Mesendoderm (in vitro differentiated cells): ENCODE measurements around the gene OR10G6.

ENCODE experiments used
- DNase-seq: peaks from one replicate; pipeline ENCODE4 v3.0.0; 2013
- H2AK5ac ChIP-seq: 2 replicates; pipeline ENCODE4 v1.6.1; 2013; ENCODE audit warnings: low read length, inconsistent platforms
- H2BK120ac ChIP-seq: 2 replicates; pipeline ENCODE4 v1.6.1; 2013; ENCODE audit warnings: low read depth, mild to moderate bottlenecking, low read length, moderate library complexity, mixed read lengths
- H2BK15ac ChIP-seq: replicated peaks from 2 replicates; pipeline ENCODE4 v1.6.1; 2013; ENCODE audit warnings: low read depth, mild to moderate bottlenecking, moderate library complexity
- H2BK5ac ChIP-seq: 2 replicates; pipeline ENCODE4 v1.6.1; 2013; ENCODE audit warnings: low read length, inconsistent platforms
- H3K18ac ChIP-seq: 2 replicates; pipeline ENCODE4 v1.6.1; 2013; ENCODE audit warnings: mild to moderate bottlenecking, low read length, mixed read lengths
- H3K23ac ChIP-seq: one replicate; pipeline ENCODE4 v1.6.1; 2013; ENCODE audit warnings: low read length
- H3K27ac ChIP-seq: 2 replicates; pipeline ENCODE4 v1.5.1; 2013; ENCODE audit warnings: low read depth, mild to moderate bottlenecking, inconsistent platforms, low read length, moderate library complexity
- H3K27me3 ChIP-seq: 2 replicates; pipeline ENCODE4 v1.6.1; 2013; ENCODE audit warnings: low read length, control low read depth, mild to moderate bottlenecking, inconsistent platforms; ENCODE audit not compliant: insufficient read depth, poor library complexity
- H3K36me3 ChIP-seq: 2 replicates; pipeline ENCODE4 v1.6.1; 2013; ENCODE audit warnings: low read length, inconsistent platforms; ENCODE audit not compliant: control insufficient read depth, insufficient read depth
- H3K4ac ChIP-seq: one replicate; pipeline ENCODE4 v1.6.1; 2013; ENCODE audit warnings: low read depth, mild to moderate bottlenecking, low read length, moderate library complexity
- H3K4me1 ChIP-seq: 2 replicates; pipeline ENCODE4 v1.6.1; 2013; ENCODE audit warnings: low read depth, low read length, inconsistent platforms; ENCODE audit not compliant: control insufficient read depth
- H3K4me2 ChIP-seq: 2 replicates; pipeline ENCODE4 v1.6.1; 2013; ENCODE audit warnings: low read length
- H3K4me3 ChIP-seq: 2 replicates; pipeline ENCODE4 v1.5.1; 2013; ENCODE audit warnings: mild to moderate bottlenecking, low read length
- H3K56ac ChIP-seq: one replicate; pipeline ENCODE4 v1.6.1; 2013; ENCODE audit warnings: low read length
- H3K79me1 ChIP-seq: 2 replicates; pipeline ENCODE4 v1.6.1; 2013; ENCODE audit warnings: low read length, inconsistent platforms
- H3K79me2 ChIP-seq: 2 replicates; pipeline ENCODE4 v1.6.1; 2013; ENCODE audit warnings: mild to moderate bottlenecking, low read length; ENCODE audit not compliant: control insufficient read depth, insufficient read depth
- H3K9ac ChIP-seq: 2 replicates; pipeline ENCODE4 v1.6.1; 2013; ENCODE audit warnings: low read length, inconsistent platforms
- H4K5ac ChIP-seq: one replicate; pipeline ENCODE4 v1.6.1; 2013; ENCODE audit warnings: low read length
- H4K8ac ChIP-seq: one replicate; pipeline ENCODE4 v1.6.1; 2013; ENCODE audit warnings: low read depth, mild to moderate bottlenecking, control low read depth, low read length, moderate library complexity
- WGBS: extraction: QIAGEN DNeasy Blood & Tissue Kit; methylation state at CpG from one replicate; pipeline ENCODE4 v1.1.7; 2013; ENCODE audit warnings: low lambda C conversion rate, missing lambda C conversion rate; ENCODE audit not compliant: insufficient coverage; ENCODE audit errors: extremely low coverage; 5-methylcytosine and 5-hydroxymethylcytosine counted together

OR10G6 gene

DNA sequence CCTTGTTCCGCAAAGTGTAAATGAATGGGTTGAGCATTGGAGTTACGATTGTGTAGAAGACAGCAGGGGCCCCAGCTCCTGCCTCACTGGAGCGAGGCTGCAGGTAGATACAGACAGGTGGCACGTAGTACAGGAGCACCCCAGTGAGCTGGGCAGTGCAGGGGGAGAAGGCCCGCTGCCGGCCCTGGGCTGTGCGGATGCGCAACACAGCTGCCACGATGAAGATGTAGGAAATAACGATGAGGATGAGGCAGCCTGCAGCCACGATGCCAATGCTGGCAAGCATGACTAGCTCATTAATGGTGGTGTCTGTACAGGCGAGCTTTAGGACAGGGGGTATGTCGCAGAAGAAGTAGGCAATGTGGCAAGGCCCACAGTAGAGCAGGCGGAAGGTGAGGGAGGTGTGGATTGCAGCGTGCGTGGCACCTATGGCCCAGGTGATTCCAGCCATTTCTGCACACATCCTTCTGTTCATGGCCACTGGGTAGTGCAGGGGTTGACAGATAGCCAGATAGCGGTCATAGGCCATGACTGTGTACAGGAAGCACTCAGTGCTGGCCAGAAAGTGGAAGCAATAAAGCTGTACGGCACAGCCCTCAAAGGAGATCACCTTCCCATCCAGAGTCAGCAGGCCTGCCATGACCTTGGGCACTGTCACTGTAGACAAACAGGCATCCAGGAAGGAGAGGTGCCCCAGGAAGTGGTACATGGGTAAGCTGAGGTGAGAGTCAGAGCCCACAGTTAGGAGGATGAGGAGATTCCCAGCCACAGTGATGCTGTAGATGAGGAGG, 18.0 kb downstream of the OR10G6 start:
- Histone ChIP-seq H3K4me2 (no peak overlapping the region), H3K36me3 (no peaks in the 10 kb centered on the region), H3K27ac (no peak overlapping the region), H3K79me1 (no peaks in the 10 kb centered on the region), H2AK5ac (peak overlapping the region; percentile 56), H2BK120ac (no peak overlapping the region), H2BK5ac (no peak overlapping the region), H2BK15ac (no peak overlapping the region), H3K4me1 (no peaks in the 10 kb centered on the region), H3K18ac (no peak overlapping the region), H3K9ac (no peak overlapping the region), H3K56ac (no peak overlapping the region), H3K27me3 (no peaks in the 10 kb centered on the region), H4K8ac (no peak overlapping the region), H4K5ac (no peak overlapping the region), H3K23ac (no peak overlapping the region), H3K79me2 (no peaks in the 10 kb centered on the region), H3K4ac (no peak overlapping the region), H3K4me3 (no peak overlapping the region)
- no peak for DNase-seq
- WGBS = no CpG with 5 or more reads among the region's 18 CpGs

DNA sequence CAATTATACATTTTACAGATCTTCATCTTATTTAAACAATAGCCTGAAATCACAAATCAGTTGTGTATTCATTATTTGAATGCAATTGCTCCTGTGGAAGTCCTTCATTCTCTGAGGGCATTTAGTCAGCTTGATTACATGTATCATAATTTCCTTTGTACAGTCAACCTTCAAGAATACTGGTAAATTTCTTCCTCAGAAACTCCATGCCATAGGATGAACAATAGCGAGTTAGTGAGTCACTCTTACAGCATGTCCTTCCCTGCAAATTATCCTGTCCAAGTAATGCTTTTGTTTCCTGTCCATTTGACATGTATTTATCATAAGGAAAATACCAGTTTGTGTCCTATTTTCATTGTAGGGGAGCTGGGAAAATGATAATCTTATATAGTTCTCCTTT, 21.1 kb downstream of the OR10G6 start:
- WGBS = no CpG with 5 or more reads among the region's 1 CpG

DNA sequence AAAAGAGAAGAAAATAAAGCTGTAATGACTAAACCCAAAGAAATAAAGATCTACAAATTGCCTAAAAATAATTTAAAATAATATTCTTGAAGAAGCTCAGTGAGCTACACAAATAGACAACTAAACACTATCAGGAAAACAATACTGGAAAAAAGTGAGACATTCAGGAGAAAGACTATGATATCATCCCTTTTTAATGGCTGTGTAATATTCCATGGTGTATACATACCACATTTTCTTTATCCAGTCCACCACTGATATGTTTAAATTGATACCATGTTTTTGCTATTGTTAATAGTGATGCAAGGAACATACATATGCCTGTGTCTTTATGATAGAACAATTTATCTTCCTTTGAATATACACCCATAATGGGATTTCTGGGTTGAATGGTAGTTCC, 38.2 kb downstream of the OR10G6 start:
- Histone ChIP-seq H3K18ac (no peak overlapping the region), H3K4me2 (no peak overlapping the region), H2BK120ac (no peak overlapping the region), H3K36me3 (no peaks in the 10 kb centered on the region), H3K56ac (no peak overlapping the region), H3K27ac (no peak overlapping the region), H3K27me3 (no peaks in the 10 kb centered on the region), H3K4me1 (no peaks in the 10 kb centered on the region), H3K23ac (no peak overlapping the region), H3K4ac (no peak overlapping the region), H3K79me1 (no peaks in the 10 kb centered on the region), H3K79me2 (no peaks in the 10 kb centered on the region), H2AK5ac (no peak overlapping the region), H2BK15ac (no peak overlapping the region), H3K9ac (no peak overlapping the region), H4K8ac (no peak overlapping the region), H3K4me3 (no peak overlapping the region), H4K5ac (no peak overlapping the region), H2BK5ac (no peak overlapping the region)
- no peak for DNase-seq

More for the DNA sequence above, 21.1 kb downstream of the OR10G6 start:
- no peak overlapping the region for H3K9ac ChIP-seq
- H3K36me3 ChIP-seq = no peaks in the 10 kb centered on the region
- H3K4me1 ChIP-seq = no peaks in the 10 kb centered on the region
- H3K56ac ChIP-seq = no peak overlapping the region
- no peak overlapping the region for H2BK5ac ChIP-seq
- no peak overlapping the region for H4K8ac ChIP-seq
- no peak overlapping the region for H4K5ac ChIP-seq
- no peaks in the 10 kb centered on the region for H3K79me2 ChIP-seq
- no peak overlapping the region for H3K4ac ChIP-seq
- no peak overlapping the region for H3K4me3 ChIP-seq
- DNase-seq = no peak
- no peaks in the 10 kb centered on the region for H3K79me1 ChIP-seq
- H3K23ac ChIP-seq = no peak overlapping the region
- no peak overlapping the region for H2BK15ac ChIP-seq
- no peak overlapping the region for H3K27ac ChIP-seq
- no peak overlapping the region for H3K18ac ChIP-seq
- no peak overlapping the region for H2BK120ac ChIP-seq
- H3K4me2 ChIP-seq = no peak overlapping the region
- H3K27me3 ChIP-seq = no peaks in the 10 kb centered on the region
- no peak overlapping the region for H2AK5ac ChIP-seq

DNA sequence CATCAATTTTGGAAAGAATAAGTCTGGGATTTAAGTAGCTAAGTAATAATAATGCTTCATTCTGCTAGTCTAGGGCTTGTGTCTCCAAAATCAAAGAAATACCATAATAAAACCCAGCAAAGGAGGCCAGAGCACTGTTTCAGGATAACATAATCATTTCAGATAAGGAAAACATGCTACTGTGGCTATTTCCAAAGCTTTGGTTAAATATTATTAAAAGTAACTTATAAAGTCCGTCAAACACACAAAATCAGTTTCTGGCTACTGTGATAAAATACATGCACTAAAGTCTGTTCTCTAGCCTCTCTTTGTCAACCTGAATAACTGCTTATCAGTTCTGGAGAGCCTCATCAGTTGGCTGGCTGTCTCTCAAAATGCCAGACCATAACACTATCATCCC, 49.8 kb downstream of the OR10G6 start:
- Histone ChIP-seq H3K27me3 (no peaks in the 10 kb centered on the region), H3K36me3 (no peaks in the 10 kb centered on the region), H3K18ac (no peak overlapping the region), H3K9ac (no peak overlapping the region), H3K23ac (no peak overlapping the region), H3K79me2 (no peaks in the 10 kb centered on the region), H3K56ac (no peak overlapping the region), H4K8ac (no peak overlapping the region), H3K4ac (no peak overlapping the region), H3K4me3 (no peak overlapping the region), H3K27ac (no peak overlapping the region), H3K4me1 (no peaks in the 10 kb centered on the region), H4K5ac (no peak overlapping the region), H3K79me1 (no peaks in the 10 kb centered on the region), H2AK5ac (no peak overlapping the region), H2BK15ac (no peak overlapping the region), H3K4me2 (no peak overlapping the region), H2BK120ac (no peak overlapping the region), H2BK5ac (no peak overlapping the region)
- no CpG with 5 or more reads among the region's 1 CpG for WGBS
- DNase-seq = no peak
